Measurements from ENCODE around the gene SEMA3F.

The SEMA3F gene

DNA sequence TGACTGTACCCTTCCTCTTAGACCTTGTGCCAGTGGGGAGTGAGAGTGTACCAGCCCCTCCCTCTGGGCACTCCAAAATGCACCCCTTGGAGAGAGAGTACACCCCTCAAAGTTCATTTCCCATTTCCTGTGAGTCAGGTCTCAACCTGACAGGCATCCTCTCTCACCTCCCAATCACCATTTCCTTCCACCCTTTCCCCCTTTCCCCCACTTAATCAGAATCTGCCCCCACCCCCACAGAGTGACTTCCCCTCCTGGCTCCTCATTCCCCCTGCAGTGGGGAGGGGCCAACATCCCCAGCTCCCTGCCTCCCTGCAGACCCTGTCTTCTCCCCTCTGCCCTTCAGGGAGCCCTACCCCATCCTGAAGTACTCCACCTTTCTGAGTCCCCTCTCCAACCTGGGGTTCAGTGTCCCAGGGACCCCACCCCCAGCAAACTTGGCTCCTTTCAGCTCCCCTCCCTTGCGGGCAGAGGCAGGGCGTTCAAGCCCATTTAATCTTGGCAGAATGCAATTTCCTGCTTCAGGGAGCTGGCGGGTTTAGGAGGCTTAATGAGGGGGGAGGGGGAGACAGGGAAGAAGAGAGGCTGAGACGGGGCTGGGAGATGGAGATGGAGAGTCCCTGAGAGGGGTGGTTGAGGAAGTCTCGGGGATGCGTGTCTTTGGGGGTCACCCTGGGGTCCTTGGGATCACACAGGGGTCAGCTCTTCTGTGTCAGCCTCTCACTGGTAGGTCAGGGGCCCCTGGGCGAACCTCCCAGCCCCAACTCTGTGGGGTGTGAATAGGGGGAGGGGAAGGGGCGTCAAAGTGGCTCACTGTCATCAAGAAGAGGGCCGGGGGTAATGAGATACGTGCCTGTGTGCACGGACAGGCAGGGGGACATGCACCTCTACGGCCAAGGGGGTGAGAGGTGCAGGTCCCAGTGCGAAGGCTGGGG lies 16.6 kb upstream of the SEMA3F start:
- Histone ChIP-seq H3K9ac (no peak overlapping the region), H2AFZ (ENCODE audit: low read depth) (no peak overlapping the region), H3K27me3 (ENCODE audit: insufficient read depth, low read depth) (peaks cover 5% of the 10 kb centered on the region; the same call in 1 of the 2 replicates), H3K4me3 (IDR thresholded peaks at IDR 0.05; ENCODE audit: insufficient read depth, low read depth, low read length) (no peak overlapping the region), H3K79me2 (ENCODE audit: insufficient read depth, low read depth) (no peaks in the 10 kb centered on the region), H4K20me1 (ENCODE audit: insufficient read depth) (no peaks in the 10 kb centered on the region), H3K36me3 (ENCODE audit: insufficient read depth) (no peaks in the 10 kb centered on the region), H3K27ac (no peak overlapping the region), H3K4me2 (no peak overlapping the region), H3K4me1 (ENCODE audit: low read depth, poor library complexity, severe bottlenecking) (no peaks in the 10 kb centered on the region)
- TF ChIP-seq, protein P1, sequence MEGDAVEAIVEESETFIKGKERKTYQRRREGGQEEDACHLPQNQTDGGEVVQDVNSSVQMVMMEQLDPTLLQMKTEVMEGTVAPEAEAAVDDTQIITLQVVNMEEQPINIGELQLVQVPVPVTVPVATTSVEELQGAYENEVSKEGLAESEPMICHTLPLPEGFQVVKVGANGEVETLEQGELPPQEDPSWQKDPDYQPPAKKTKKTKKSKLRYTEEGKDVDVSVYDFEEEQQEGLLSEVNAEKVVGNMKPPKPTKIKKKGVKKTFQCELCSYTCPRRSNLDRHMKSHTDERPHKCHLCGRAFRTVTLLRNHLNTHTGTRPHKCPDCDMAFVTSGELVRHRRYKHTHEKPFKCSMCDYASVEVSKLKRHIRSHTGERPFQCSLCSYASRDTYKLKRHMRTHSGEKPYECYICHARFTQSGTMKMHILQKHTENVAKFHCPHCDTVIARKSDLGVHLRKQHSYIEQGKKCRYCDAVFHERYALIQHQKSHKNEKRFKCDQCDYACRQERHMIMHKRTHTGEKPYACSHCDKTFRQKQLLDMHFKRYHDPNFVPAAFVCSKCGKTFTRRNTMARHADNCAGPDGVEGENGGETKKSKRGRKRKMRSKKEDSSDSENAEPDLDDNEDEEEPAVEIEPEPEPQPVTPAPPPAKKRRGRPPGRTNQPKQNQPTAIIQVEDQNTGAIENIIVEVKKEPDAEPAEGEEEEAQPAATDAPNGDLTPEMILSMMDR (conservative IDR thresholded peaks at IDR 0.05; ENCODE audit: low read depth, low read length): no peak

DNA sequence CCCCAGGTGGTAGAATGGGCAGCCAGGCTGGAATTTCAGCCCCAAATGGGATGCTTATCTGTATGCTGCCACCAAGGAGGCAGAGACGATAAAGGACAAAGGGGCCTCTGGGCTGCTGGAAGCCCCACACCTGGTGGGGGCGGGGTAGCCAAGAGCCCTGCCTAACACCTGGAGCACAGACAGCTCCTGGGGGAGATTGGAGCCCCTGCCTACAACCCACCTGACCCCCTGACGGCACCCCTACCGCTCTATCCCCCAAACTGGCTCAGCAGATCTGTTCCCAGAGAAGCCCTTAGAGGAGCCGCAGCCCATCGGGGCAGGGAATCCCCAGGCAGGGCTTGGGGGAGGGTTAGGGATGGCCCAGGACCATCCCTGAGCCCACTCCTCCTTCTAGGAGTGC lies 15.8 kb upstream of the SEMA3F start:
- Histone ChIP-seq H3K27me3 (ENCODE audit: insufficient read depth, low read depth) (peaks cover 5% of the 10 kb centered on the region; the same call in 1 of the 2 replicates), H3K4me3 (IDR thresholded peaks at IDR 0.05; ENCODE audit: insufficient read depth, low read depth, low read length) (no peak overlapping the region), H3K79me2 (ENCODE audit: insufficient read depth, low read depth) (no peaks in the 10 kb centered on the region), H3K4me2 (no peak overlapping the region), H3K9ac (no peak overlapping the region), H3K27ac (no peak overlapping the region), H3K4me1 (ENCODE audit: low read depth, poor library complexity, severe bottlenecking) (no peaks in the 10 kb centered on the region), H2AFZ (ENCODE audit: low read depth) (no peak overlapping the region), H4K20me1 (ENCODE audit: insufficient read depth) (no peaks in the 10 kb centered on the region), H3K36me3 (ENCODE audit: insufficient read depth) (no peaks in the 10 kb centered on the region)
- TF ChIP-seq, protein P1 (conservative IDR thresholded peaks at IDR 0.05; ENCODE audit: low read depth, low read length): no peak

DNA sequence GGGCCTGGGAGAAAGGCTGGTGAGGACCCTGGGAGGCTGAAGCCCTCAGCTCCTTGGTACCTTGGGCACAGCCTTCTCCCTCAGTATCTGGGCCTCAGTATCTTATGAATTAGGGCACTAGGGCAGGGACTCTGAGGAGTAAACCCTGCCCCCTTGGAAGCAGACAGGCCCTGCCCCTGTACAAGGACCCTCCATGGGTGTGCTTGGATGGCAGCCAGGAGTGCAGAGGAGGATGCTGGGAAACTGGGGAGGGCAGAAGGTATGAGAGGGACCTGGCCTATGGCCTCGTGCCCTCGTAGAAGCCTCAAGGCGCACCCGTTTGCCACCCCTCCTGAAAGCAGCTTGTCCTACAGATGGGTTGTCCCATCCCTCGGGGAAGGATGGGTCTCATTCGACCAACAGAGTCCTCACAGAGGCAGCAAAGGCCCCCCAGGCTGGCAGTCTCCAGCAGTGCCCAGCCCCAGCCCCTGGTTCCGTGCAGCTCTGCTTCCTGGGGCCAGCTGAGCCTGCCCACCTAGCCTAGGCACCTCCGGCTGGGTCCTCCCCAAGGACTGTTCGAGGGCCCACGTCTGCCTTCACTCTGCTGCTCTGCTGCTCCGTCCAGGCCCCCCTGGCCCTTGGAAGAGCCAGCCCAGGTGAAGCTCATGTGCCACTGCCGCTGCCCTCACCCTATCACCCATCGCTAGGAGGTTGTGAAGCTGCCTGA lies 15.3 kb upstream of the SEMA3F start:
- TF ChIP-seq, protein P1 (conservative IDR thresholded peaks at IDR 0.05; ENCODE audit: low read depth, low read length): no peak
- H3K27me3 ChIP-seq (ENCODE audit: insufficient read depth, low read depth): peaks cover 5% of the 10 kb centered on the region; the same call in 1 of the 2 replicates
- H3K9ac ChIP-seq: no peak overlapping the region
- no peak overlapping the region for H2AFZ ChIP-seq (ENCODE audit: low read depth)
- no peak overlapping the region for H3K4me3 ChIP-seq (IDR thresholded peaks at IDR 0.05; ENCODE audit: insufficient read depth, low read depth, low read length)
- no peaks in the 10 kb centered on the region for H3K36me3 ChIP-seq (ENCODE audit: insufficient read depth)
- no peaks in the 10 kb centered on the region for H3K79me2 ChIP-seq (ENCODE audit: insufficient read depth, low read depth)
- H3K27ac ChIP-seq: no peak overlapping the region
- H4K20me1 ChIP-seq (ENCODE audit: insufficient read depth): no peaks in the 10 kb centered on the region
- H3K4me1 ChIP-seq (ENCODE audit: low read depth, poor library complexity, severe bottlenecking): no peaks in the 10 kb centered on the region
- H3K4me2 ChIP-seq: no peak overlapping the region

DNA sequence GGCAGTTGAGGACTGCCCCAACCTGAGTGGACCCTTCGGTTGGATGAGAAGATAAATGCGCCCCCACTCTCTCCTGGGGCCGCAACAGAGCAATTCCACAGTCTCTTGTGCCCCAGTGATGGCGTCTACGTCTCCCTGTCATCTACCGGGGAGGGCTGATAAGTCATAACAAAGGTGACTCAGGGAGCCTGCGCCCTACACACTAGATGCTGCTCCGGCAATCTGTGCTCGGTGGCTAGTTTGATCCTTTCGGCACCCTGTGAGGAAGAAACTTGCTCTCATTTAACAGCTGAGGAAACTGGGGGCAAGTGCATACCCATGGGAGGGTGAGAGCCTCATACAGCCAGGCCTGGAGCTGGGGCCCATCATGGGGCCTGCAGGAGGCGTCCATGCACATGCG lies 14.1 kb upstream of the SEMA3F start:
- TF ChIP-seq, protein P1 (conservative IDR thresholded peaks at IDR 0.05; ENCODE audit: low read depth, low read length): no peak
- Histone ChIP-seq H3K9ac (no peak overlapping the region), H4K20me1 (ENCODE audit: insufficient read depth) (no peaks in the 10 kb centered on the region), H3K36me3 (ENCODE audit: insufficient read depth) (no peaks in the 10 kb centered on the region), H3K79me2 (ENCODE audit: insufficient read depth, low read depth) (no peaks in the 10 kb centered on the region), H2AFZ (ENCODE audit: low read depth) (no peak overlapping the region), H3K4me1 (ENCODE audit: low read depth, poor library complexity, severe bottlenecking) (no peaks in the 10 kb centered on the region), H3K27me3 (ENCODE audit: insufficient read depth, low read depth) (peaks cover 5% of the 10 kb centered on the region; the same call in 1 of the 2 replicates), H3K27ac (no peak overlapping the region), H3K4me3 (IDR thresholded peaks at IDR 0.05; ENCODE audit: insufficient read depth, low read depth, low read length) (no peak overlapping the region), H3K4me2 (no peak overlapping the region)

Measured in KMS-11 (cell line).